ENCODE results near the gene ZFAND3. TPM values are rescaled to one million over a fixed set of nuclear protein-coding genes. Genes with fewer than 3 reads are reported as not detected.

ZFAND3 gene
- total RNA-seq, 1 experiment from 2014 or later, result 47.2 TPM

- Histone ChIP-seq H3K79me2 (ENCODE audit: insufficient read depth, low read length) (no peaks in the 10 kb centered on the region; the same call in 1 of the 2 replicates), H4K20me1 (ENCODE audit: insufficient read depth) (no peaks in the 10 kb centered on the region; the same call in 1 of the 2 replicates), H3K9ac (ENCODE audit: low read length) (no peak overlapping the region), H3K4me1 (ENCODE audit: control insufficient read depth in 1 of 2, insufficient read depth in 2 of 2, low read length in 2 of 2) (no peaks in the 10 kb centered on the region), H3K4me3 (replicated peaks in 1 of 2; ENCODE audit: low read depth in 1 of 2, low read length in 2 of 2) (no peak overlapping the region), H3K4me2 (ENCODE audit: low read length) (no peak overlapping the region), H3K27me3 (ENCODE audit: insufficient read depth, low read length) (no peaks in the 10 kb centered on the region), H3K9me3 (ENCODE audit: control insufficient read depth in 1 of 2, insufficient read depth in 1 of 2, low read depth in 1 of 2, low read length in 2 of 2) (no peaks in the 10 kb centered on the region), H2AFZ (ENCODE audit: low read depth, low read length, poor library complexity, severe bottlenecking) (no peak overlapping the region), H3K9me2 (ENCODE audit: insufficient read depth) (no peaks in the 10 kb centered on the region), H3K36me3 (ENCODE audit: control insufficient read depth in 1 of 2, insufficient read depth in 2 of 2, low read length in 2 of 2) (peaks cover 0 to 5% of the 10 kb centered on the region in 2 experiments; a peak in 1 of 4 replicates), H3K27ac (ENCODE audit: low read depth, low read length) (no peak overlapping the region)
- intact Hi-C loops (cut with micrococcal nuclease), result no loop called here
- ATAC-seq, result no peak
- ChIA-PET POLR2A (no interaction called here), RAD21 (ENCODE audit: low non-redundant PET in 1 of 2, low total read pairs in 2 of 2, uncharacterized antibody in 2 of 2, unreplicated experiment in 2 of 2) (no interaction called here), CTCF (no interaction called here)
- no TSS peak for BruUV-seq (replicated peaks)
- TF ChIP-seq POLR2AphosphoS5 (IDR thresholded peaks at IDR 0.05; ENCODE audit: low read depth, low read length), result no peak
- TF ChIP-seq EZH2 (IDR thresholded peaks at IDR 0.05), result no peak
- no peak for TF ChIP-seq EGR1 (IDR thresholded peaks at IDR 0.05; ENCODE audit: low read depth)
- no peak for TF ChIP-seq ZBTB33 (IDR thresholded peaks at IDR 0.05; ENCODE audit: extremely low read depth, insufficient replicate concordance, low read length)
- TF ChIP-seq TCF7L2 (IDR thresholded peaks at IDR 0.05; ENCODE audit: borderline replicate concordance, extremely low read depth, insufficient read depth, insufficient read length), result no peak
- TF ChIP-seq JUND (IDR thresholded peaks at IDR 0.05), result no peak
- TF ChIP-seq EZH2phosphoT487 (IDR thresholded peaks at IDR 0.05; ENCODE audit: borderline replicate concordance), result no peak
- no peak for TF ChIP-seq CTCF (IDR thresholded peaks at IDR 0.05 in 2 of 3, conservative IDR thresholded peaks at IDR 0.05 in 1 of 3; ENCODE audit: borderline replicate concordance in 1 of 3, insufficient read depth in 1 of 3, low read depth in 2 of 3, low read length in 2 of 3)
- no peak for TF ChIP-seq SP1 (IDR thresholded peaks at IDR 0.05; ENCODE audit: low read depth)
- no peak for TF ChIP-seq SRF (IDR thresholded peaks at IDR 0.05; ENCODE audit: low read depth)
- no peak for TF ChIP-seq ZFX (IDR thresholded peaks at IDR 0.05)
- no peak for TF ChIP-seq POLR2A (IDR thresholded peaks at IDR 0.05; ENCODE audit: borderline replicate concordance, extremely low read depth, insufficient read depth, insufficient read length)
- TF ChIP-seq CEBPB (IDR thresholded peaks at IDR 0.05; ENCODE audit: low read depth), result no peak
- no peak for TF ChIP-seq ZNF274 (IDR thresholded peaks at IDR 0.05; ENCODE audit: low read depth, low read length)
- DNase-seq (ENCODE audit: low read depth, low spot score), result no peak
These were observed 244.9 kb downstream of the ZFAND3 start for GRCh38 chr6:38064431-38064830.
